Skeletal muscle tissue (tissue), 4 donors: Measurements from ENCODE around the gene AGL. TPM values are rescaled to one million over a fixed set of nuclear protein-coding genes. Genes with fewer than 3 reads are reported as not detected.

Experiments used
- H3K27ac ChIP-seq: one replicate; pipeline ENCODE4 v1.7.0; 2013; ENCODE audit warnings: mild to moderate bottlenecking, low read depth, low read length, inconsistent platforms
- H3K27me3 ChIP-seq, 3 donors: one replicate each; pipeline ENCODE4 v1.7.0; 2013; ENCODE audit warnings: low read length in 3 of 3; ENCODE audit not compliant: control insufficient read depth in 3 of 3, insufficient read depth in 3 of 3
- H3K36me3 ChIP-seq, 3 donors: one replicate each; pipeline ENCODE4 v1.7.0; 2013; ENCODE audit warnings: low read length in 3 of 3; ENCODE audit not compliant: control insufficient read depth in 3 of 3, insufficient read depth in 3 of 3
- H3K4me1 ChIP-seq, 3 donors: one replicate each; pipeline ENCODE4 v1.7.0; 2013; ENCODE audit warnings: low read length in 3 of 3, mild to moderate bottlenecking in 3 of 3; ENCODE audit not compliant: control insufficient read depth in 3 of 3, insufficient read depth in 3 of 3
- H3K4me3 ChIP-seq, 3 donors: one replicate each; pipeline ENCODE4 v1.7.0; 2013; ENCODE audit warnings: low read length in 3 of 3
- H3K9ac ChIP-seq, 3 donors: one replicate each; pipeline ENCODE4 v1.7.0; 2013; ENCODE audit warnings: low read length in 3 of 3, mild to moderate bottlenecking in 3 of 3, moderate library complexity in 2 of 3, low read depth in 1 of 3
- H3K9me3 ChIP-seq, 3 donors: one replicate each; pipeline ENCODE4 v1.7.0; 2013; ENCODE audit warnings: low read length in 3 of 3; ENCODE audit not compliant: control insufficient read depth in 3 of 3
- total RNA-seq: library from RNA; depleted of rRNA; stranded (reverse); fragments of >200 nt; gene quantifications from one replicate; pipeline ENCODE4 v1.2.3, GENCODE V29; 2014
- donor health status: Osteomylitis.

The AGL gene
- total RNA-seq, 1 donor from 2014 or later: 156 TPM

DNA sequence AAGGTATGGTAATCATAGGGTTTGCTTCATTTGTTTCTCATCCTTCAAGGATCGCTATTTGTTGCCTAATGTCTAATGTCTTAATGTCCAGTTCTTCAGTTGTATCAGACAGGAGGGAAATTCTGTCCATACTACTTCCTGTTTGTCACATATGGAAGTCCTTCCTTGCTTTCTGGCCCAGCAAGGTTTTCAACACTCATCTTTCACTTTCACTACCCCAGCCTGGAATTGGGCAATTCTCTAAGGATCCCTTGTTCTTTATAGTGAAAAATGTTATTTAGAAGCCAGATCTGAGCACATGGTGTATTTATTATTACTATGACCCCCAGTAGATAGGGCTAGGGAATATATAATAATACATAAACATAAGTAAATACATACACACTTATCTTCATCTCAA lies 69.1 kb downstream of the AGL start:
- Histone ChIP-seq H3K4me3 (no peak overlapping the region), H3K36me3 (peaks cover 28 to 77% (median 56%) of the 10 kb centered on the region in 3 donors), H3K9ac (no peak overlapping the region), H3K9me3 (no peaks in the 10 kb centered on the region), H3K27ac (no peak overlapping the region), H3K27me3 (no peaks in the 10 kb centered on the region), H3K4me1 (no peaks in the 10 kb centered on the region)

- Histone ChIP-seq H3K4me3 (no peak overlapping the region), H3K9me3 (no peaks in the 10 kb centered on the region), H3K27ac (no peak overlapping the region), H3K4me1 (no peaks in the 10 kb centered on the region), H3K36me3 (no peaks in the 10 kb centered on the region), H3K27me3 (no peaks in the 10 kb centered on the region), H3K9ac (no peak overlapping the region)
These were observed 84.6 kb downstream of the AGL start for GRCh38 chr1:99934801-99935200.

- no peak overlapping the region for H3K9ac ChIP-seq
These were observed 85.4 kb downstream of the AGL start for GRCh38 chr1:99935534-99935933.

DNA sequence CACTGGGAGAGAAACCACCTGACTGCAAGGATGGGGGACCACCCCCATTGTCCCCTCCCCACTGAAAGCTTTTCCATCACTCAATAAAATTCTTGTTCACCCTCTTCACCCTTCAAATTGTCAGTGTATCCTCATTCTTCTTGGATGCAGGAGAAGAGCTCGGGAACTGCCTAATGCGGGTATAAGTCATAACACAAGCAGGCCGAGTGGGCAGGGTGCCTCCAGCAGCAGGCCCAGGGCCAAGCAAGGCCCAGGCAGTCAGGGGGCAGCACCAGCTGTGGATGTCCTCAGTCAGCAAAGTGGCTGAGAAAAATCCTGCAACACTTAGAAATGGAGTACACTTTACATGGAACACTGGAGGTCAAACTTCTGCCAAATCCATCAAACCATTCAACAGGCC lies 85.9 kb downstream of the AGL start:
- Histone ChIP-seq H3K9me3 (no peaks in the 10 kb centered on the region), H3K36me3 (no peaks in the 10 kb centered on the region), H3K4me3 (no peak overlapping the region), H3K9ac (no peak overlapping the region), H3K27ac (no peak overlapping the region), H3K4me1 (no peaks in the 10 kb centered on the region), H3K27me3 (no peaks in the 10 kb centered on the region)

More at GRCh38 chr1:99935534-99935933, 85.4 kb downstream of the AGL start:
- H3K36me3 ChIP-seq: no peaks in the 10 kb centered on the region
- H3K4me3 ChIP-seq: no peak overlapping the region
- H3K9me3 ChIP-seq: no peaks in the 10 kb centered on the region
- no peaks in the 10 kb centered on the region for H3K4me1 ChIP-seq
- H3K27me3 ChIP-seq: no peaks in the 10 kb centered on the region
- no peak overlapping the region for H3K27ac ChIP-seq

DNA sequence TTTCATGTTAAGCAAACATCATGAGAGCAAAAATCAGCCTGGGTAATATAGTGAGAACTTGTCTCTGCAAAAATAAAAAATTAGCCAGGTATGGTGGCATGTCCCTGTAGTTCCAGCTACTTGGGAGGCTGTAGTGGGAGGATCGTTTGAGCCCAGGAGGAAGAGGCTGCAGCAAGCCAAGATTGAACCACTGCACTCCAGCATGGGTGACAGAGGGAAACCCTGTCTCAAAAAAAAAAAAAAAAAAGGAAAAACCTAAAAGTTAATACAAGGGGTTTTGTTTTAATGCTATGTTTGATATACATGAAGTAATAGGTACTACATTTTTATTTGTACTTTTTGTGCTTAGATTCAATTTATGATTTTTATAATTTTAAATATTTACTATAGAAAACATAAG lies 92.6 kb downstream of the AGL start:
- no peak overlapping the region for H3K4me3 ChIP-seq

GRCh38 chr1:99943223-99943794 lies 93.1 kb downstream of the AGL start:
- Histone ChIP-seq H3K9ac (no peak overlapping the region), H3K27me3 (no peaks in the 10 kb centered on the region), H3K9me3 (no peaks in the 10 kb centered on the region), H3K36me3 (no peaks in the 10 kb centered on the region), H3K4me3 (no peak overlapping the region), H3K4me1 (no peaks in the 10 kb centered on the region), H3K27ac (no peak overlapping the region)

More for the DNA sequence above, 92.6 kb downstream of the AGL start:
- Histone ChIP-seq H3K27me3 (no peaks in the 10 kb centered on the region), H3K9ac (no peak overlapping the region), H3K36me3 (no peaks in the 10 kb centered on the region), H3K9me3 (no peaks in the 10 kb centered on the region), H3K4me1 (no peaks in the 10 kb centered on the region), H3K27ac (no peak overlapping the region)

- Histone ChIP-seq H3K9me3 (no peaks in the 10 kb centered on the region), H3K27me3 (no peaks in the 10 kb centered on the region), H3K4me3 (no peak overlapping the region), H3K4me1 (no peaks in the 10 kb centered on the region), H3K9ac (no peak overlapping the region), H3K36me3 (no peaks in the 10 kb centered on the region), H3K27ac (no peak overlapping the region)
These were observed 94.0 kb downstream of the AGL start for GRCh38 chr1:99944192-99944591.

DNA sequence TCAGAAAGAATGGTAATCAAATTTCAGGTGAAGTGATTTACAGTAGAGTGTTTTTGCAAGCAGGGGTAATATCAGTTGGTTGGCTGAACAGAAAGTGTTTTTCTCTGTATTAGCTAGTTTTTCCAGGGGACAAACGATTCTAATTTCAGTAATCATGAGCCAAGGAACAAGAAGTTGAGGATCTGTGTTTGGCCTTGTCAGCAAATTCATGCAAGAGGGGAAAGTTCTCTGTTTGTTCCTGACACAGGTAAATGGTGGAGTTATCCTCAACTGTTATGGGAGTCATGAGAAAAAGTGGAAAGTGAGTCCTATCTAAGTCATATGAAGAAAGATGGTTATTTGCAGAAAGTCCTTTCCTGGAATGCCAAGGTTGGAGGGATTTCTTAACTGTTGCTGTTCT lies 95.0 kb downstream of the AGL start:
- no peaks in the 10 kb centered on the region for H3K36me3 ChIP-seq
- H3K4me1 ChIP-seq: no peaks in the 10 kb centered on the region
- no peaks in the 10 kb centered on the region for H3K27me3 ChIP-seq
- no peak overlapping the region for H3K27ac ChIP-seq
- H3K4me3 ChIP-seq: no peak overlapping the region
- no peak overlapping the region for H3K9ac ChIP-seq
- H3K9me3 ChIP-seq: no peaks in the 10 kb centered on the region

DNA sequence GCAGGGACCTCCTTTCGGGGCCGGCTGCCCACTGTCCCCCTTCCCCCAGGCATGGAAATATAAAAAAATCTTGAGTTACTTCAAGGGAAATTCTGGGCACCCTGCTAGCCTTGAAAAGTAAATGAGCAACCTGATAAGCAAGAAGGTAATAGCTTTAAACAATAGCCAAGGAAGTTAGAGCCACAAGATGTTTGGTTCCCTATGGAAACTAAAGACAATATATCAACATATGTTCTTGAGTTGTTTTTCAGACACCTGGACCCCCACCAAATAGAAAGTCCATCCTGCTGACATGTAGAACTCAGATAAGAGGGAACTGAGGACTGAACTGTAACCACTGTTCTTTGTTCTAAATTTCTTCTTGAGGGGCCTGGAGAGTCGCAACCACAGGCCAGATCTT lies 100.3 kb downstream of the AGL start:
- no peaks in the 10 kb centered on the region for H3K27me3 ChIP-seq
- no peaks in the 10 kb centered on the region for H3K36me3 ChIP-seq
- H3K9ac ChIP-seq: no peak overlapping the region
- no peaks in the 10 kb centered on the region for H3K4me1 ChIP-seq
- no peaks in the 10 kb centered on the region for H3K9me3 ChIP-seq
- no peak overlapping the region for H3K27ac ChIP-seq
- no peak overlapping the region for H3K4me3 ChIP-seq

GRCh38 chr1:99952522-99952921 lies 102.4 kb downstream of the AGL start:
- H3K27ac ChIP-seq: no peak overlapping the region
- no peaks in the 10 kb centered on the region for H3K4me1 ChIP-seq
- H3K27me3 ChIP-seq: no peaks in the 10 kb centered on the region
- H3K9ac ChIP-seq: no peak overlapping the region
- no peak overlapping the region for H3K4me3 ChIP-seq
- H3K36me3 ChIP-seq: no peaks in the 10 kb centered on the region
- no peaks in the 10 kb centered on the region for H3K9me3 ChIP-seq

- H3K4me1 ChIP-seq: no peaks in the 10 kb centered on the region
These were observed 105.2 kb downstream of the AGL start for GRCh38 chr1:99955375-99955774.

More at GRCh38 chr1:99955375-99955774, 105.2 kb downstream of the AGL start:
- H3K27me3 ChIP-seq: no peaks in the 10 kb centered on the region
- no peaks in the 10 kb centered on the region for H3K9me3 ChIP-seq
- no peak overlapping the region for H3K9ac ChIP-seq
- H3K36me3 ChIP-seq: no peaks in the 10 kb centered on the region
- H3K4me3 ChIP-seq: no peak overlapping the region
- H3K27ac ChIP-seq: no peak overlapping the region
